NCI-H1092 (cell line): ENCODE data around the gene GRK5.

Source experiments
- DNase-seq: peaks from one replicate; lab custom pipeline; 2025; lab: John Stamatoyannopoulos, UW

Gene GRK5

GRCh38 chr10:119343011-119343601 lies 135.7 kb downstream of the GRK5 start:
- no peak for DNase-seq

- DNase-seq: no peak
These were observed 137.0 kb downstream of the GRK5 start for GRCh38 chr10:119344381-119344780.

GRCh38 chr10:119346095-119346832 lies 138.9 kb downstream of the GRK5 start:
- no peak for DNase-seq

GRCh38 chr10:119347181-119347974 lies 140.0 kb downstream of the GRK5 start:
- no peak for DNase-seq

GRCh38 chr10:119348106-119348505 lies 140.7 kb downstream of the GRK5 start:
- DNase-seq: no peak

- no peak for DNase-seq
These were observed 141.3 kb downstream of the GRK5 start for GRCh38 chr10:119348516-119349240.

GRCh38 chr10:119349341-119349740 lies 142.0 kb downstream of the GRK5 start:
- no peak for DNase-seq

- DNase-seq: no peak
These were observed 142.6 kb downstream of the GRK5 start for GRCh38 chr10:119349937-119350501.

- no peak for DNase-seq
These were observed 143.2 kb downstream of the GRK5 start for GRCh38 chr10:119350502-119351097.

- DNase-seq: no peak
These were observed 143.8 kb downstream of the GRK5 start for GRCh38 chr10:119351189-119351588.

GRCh38 chr10:119352042-119352441 lies 144.7 kb downstream of the GRK5 start:
- no peak for DNase-seq

- no peak for DNase-seq
These were observed 145.4 kb downstream of the GRK5 start for GRCh38 chr10:119352807-119353206.

GRCh38 chr10:119353421-119353820 lies 146.1 kb downstream of the GRK5 start:
- no peak for DNase-seq

GRCh38 chr10:119355930-119356329 lies 148.6 kb downstream of the GRK5 start:
- no peak for DNase-seq

- no peak for DNase-seq
These were observed 150.2 kb downstream of the GRK5 start for GRCh38 chr10:119357412-119358151.

- DNase-seq: no peak
These were observed 150.8 kb downstream of the GRK5 start for GRCh38 chr10:119358152-119358512.

GRCh38 chr10:119358567-119358966 lies 151.2 kb downstream of the GRK5 start:
- no peak for DNase-seq

- DNase-seq: no peak
These were observed 151.7 kb downstream of the GRK5 start for GRCh38 chr10:119359025-119359424.

- no peak for DNase-seq
These were observed 153.0 kb downstream of the GRK5 start for GRCh38 chr10:119360181-119360921.

GRCh38 chr10:119361037-119361436 lies 153.7 kb downstream of the GRK5 start:
- DNase-seq: no peak
